Hematopoietic multipotent progenitor cell treated with erythropoietin and hydrocortisone succinate and interleukin-3 and kit ligand, for 6 days (in vitro differentiated cells): ENCODE measurements around the gene ZNF598.
"Not testable (repeated sequence)": the region's sequence is repeated elsewhere in the genome, so short reads cannot be mapped to it uniquely, and the experiment has no call there.

Source experiments
- DNase-seq: peaks from one replicate; pipeline ENCODE4 v3.0.0-alpha.2; 2015

Gene ZNF598

DNA sequence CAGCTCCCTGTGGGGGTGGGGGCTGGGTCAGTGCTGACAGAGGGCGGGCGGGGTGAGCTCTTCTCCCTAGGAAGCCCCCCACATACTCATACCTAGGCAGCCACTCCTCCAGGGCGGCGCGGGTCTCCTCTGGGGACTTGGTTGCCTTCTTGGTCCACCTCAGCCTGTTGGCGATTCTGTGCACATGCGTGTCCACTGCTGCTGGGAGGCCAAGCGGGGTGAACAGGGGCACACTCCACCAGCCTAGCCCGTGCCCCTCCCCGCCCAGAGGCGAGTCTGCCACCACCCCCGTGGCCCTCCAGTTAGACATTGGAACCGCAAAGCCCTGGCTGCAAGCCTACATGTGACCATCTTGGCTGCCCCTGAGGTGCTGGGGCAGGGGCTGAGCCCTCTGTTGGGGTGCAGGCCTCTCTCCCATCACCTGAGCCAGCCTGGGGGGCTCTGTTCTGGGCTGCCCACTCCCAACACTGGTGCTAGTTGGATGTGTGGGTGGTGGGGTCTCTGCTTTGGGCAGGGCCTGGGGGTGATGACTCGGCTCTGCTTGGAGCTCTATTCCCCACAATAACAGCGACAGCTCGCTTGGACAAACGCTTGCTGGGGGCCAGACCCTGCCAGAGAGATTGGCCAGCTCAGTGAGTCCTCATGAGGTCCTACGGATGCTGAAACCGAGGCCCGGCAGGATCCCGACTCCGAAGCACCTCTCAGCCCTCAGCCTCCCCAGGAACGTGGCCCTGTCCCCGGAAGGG lies 30.6 kb upstream of the ZNF598 start:
- DNase-seq = no peak

DNA sequence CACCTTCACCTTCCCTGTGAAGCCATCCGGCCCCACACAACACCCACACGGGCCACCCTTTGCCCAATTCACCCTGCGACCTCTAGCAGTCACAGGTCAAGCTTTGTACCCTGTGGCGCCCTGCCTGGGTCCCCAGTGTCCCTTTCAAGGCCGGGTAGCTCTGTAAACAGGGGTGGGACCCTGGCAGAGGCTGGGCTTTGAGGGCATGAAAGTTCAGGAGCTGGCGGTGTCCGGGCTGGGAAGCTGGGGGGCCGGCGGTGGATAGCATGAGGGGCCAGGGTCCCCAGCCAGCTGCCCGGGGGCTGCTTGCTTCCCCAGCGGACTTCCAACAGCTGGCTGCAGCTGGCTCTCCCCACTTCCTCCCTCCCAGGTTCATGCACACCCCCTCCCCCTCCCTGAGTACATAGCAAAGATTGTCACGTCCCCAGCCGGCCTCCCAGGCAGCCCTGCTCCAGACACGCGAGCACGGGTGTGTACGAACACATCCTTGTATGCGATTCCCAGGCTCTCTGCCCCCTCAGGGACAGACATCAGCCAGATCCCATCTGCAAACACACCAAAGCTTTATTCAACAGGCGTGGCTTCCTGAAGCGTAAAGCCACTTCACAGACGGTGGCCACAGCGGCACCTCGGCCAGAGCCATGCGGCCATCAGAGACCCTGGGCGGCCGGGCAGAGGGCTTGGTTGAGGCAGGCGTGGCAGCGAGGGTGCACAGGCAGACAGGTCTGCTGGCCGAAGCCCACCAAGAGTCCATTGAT lies 29.8 kb upstream of the ZNF598 start:
- no peak for DNase-seq

DNA sequence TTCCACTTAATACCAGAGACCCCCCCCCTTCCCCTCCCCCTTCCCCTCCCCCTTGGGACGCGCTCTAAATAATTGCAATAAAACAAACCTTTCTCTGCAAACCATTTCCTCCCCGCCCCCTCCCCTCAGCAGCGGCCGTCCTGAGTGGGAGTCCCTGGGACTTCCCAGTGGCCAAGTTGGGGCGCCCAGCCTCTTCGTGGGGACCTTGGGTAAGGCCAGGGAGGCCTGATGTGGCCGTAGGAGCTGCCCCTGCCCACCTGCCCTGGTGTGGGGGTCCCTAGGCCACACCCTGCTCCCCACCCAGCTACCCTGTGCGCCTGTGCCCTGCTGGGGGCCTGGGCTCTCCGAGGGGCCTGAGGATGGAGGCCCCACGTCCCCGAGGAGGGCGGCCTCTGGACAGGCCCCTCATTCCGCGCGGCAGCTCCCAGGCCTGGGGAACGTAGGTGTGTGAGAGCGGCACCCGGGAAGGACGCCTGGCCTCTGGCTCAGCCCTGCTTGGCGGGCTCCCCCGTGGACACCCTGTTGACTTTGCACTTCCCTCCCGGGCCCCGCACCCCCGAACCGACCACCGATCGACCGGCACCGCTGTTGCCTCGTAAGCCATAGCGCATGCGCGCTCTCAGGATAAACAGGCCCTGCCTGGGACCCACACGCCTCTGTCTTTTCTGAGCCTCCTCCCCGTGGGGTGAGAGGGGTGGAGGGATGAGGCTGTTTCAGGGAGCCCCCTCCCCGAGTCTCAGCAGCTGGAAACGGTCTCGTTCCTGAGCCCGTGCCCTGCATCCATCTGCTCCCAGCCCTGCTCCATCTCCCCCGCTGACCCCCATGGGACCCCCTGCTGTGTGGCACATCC lies 29.0 kb upstream of the ZNF598 start:
- no peak for DNase-seq

DNA sequence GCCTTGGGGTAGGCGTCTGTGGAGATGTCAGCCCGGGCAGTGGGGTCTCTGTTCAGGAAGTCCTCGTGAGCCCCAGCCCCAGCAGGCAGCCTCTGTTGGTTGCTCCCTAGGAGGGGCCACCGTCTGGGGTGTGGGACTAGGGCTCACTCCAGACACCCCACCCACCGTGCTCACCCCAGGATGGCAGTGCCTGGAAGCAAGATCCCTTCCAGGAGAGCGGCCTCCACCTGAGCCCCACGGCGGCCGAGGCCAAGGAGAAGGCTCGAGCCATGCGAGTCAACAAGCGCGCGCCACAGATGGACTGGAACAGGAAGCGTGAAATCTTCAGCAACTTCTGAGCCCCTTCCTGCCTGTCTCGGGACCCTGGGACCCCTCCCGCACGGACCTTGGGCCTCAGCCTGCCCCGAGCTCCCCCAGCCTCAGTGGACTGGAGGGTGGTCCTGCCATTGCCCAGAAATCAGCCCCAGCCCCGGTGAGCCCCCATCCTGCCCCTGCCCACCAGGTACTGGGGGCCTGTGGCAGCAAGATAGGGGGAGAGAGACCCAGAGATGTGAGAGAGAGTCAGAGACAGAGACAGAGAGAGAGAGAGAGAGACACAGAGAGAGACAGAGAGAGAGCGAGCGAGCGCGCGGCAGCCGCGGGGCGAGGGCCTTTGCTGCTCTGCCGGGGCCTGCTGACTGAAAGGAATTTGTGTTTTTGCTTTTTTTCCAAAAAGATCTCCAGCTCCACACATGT lies 28.2 kb upstream of the ZNF598 start:
- no peak for DNase-seq

DNA sequence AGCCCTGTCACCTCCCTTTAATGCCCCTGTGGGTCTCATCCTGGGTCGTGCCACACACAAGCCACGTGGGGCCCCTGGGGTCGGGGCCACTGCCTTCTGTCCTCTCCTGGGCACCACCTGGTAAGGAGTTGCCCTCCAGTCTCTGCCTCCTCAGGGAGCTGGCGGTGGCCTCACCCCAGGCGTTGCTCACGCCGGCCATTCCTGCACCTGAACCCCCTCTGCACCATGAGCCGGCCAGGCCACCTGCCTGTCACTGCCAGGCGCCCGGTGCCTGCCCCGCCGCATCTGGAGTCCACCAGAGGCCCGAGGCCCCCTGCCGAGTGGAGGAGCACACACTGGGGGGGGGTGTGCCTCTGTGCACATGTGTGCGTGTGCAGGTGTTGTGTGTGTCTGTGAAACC lies 27.5 kb upstream of the ZNF598 start:
- DNase-seq = no peak

DNA sequence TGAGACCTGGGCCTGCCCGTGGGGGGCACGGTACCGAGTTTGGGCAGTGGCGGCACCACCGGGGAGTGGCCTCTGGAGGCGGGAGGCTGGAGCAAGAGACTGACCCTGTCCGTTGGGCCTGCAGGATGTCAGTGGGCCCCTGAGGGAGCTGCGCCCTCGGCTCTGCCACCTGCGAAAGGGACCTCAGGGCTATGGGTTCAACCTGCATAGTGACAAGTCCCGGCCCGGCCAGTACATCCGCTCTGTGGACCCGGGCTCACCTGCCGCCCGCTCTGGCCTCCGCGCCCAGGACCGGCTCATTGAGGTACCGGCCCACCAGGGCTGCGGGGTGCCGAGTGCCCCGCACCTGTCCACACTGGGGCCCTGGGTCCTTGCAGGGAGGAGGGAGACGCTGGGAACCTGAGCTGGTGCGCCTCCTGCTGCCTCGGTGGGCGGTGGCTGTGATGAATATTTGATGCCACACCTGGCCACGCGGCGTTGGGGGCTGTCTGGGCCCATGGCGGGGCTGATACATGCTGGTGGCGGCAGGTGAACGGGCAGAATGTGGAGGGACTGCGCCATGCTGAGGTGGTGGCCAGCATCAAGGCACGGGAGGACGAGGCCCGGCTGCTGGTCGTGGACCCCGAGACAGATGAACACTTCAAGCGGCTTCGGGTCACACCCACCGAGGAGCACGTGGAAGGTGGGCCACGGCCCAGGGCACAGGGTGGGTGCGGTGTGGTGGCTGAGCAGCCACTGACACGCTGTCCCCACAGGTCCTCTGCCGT lies 26.8 kb upstream of the ZNF598 start:
- no peak for DNase-seq

DNA sequence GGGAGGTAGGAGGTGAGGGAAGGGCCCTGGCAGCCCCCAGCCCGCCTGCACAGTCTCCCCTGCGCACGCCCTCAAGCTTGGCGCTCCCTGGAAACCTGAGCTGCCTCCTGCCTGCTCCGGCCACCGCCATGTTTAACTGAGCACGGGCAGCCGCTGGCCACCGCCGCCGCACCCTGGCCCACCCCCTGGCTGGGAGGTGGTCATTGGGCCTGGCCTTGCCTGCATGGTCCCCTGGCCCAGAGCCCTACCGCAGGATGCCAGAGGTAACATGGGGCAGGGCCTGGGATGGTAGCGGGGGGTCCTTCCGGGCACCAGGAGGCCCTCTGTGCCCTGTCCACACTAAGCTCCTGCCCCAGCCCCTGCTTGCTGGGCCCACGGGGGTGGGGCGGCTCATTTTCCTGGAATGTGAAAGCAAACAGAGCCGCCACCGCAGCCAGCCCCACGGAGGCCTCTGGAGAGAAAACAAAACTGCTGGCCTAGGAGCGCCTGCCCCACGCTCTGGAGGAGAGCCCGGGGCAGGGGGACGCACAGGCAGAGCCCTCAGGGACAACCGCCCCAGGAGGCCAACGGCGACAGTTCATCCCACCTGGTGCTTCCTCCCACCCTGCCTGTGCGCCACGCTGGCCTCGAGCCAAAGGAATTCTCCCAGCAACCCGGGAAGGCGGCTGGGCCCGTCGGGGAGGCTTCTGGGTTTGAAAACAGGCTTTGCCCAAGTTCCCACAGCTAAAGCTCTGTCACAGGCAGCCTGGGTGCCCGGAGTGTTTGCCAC lies 26.0 kb upstream of the ZNF598 start:
- DNase-seq = no peak

DNA sequence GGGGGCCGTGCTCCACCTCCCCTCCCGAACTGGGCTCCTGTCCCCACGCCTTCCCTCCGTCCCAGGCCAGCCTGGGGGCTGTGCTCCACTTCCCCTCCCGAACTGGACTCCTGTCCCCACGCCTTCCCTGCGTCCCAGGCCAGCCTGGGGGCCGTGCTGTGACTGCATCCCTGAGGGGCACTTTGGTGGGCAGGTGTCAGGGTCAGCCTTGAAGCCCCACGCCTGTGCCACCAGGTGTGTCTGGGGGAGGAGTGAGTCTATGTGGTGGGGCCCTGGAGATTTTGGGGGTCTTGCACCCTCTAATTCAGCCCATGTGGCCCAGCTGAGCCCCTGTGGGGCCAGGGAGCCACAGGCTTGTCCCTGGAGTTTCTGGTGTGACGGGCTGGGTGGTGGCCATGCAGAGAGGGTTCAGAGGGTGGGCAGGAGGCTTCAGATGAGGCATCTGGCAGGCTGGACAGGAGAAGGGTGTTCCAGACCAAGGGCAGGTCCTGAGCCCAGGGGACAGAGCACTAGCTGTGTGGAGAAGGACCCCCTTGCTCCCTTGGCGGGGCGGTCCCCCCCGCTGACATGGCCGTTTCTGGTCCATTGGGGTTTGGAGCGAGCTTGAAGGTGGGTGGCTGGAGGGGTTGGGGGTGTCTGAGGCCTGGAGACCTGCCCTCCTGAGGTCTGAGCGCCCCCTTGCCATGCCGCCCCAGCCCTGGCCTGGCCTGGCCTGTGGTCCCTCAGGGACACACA lies 25.2 kb upstream of the ZNF598 start:
- no peak for DNase-seq

DNA sequence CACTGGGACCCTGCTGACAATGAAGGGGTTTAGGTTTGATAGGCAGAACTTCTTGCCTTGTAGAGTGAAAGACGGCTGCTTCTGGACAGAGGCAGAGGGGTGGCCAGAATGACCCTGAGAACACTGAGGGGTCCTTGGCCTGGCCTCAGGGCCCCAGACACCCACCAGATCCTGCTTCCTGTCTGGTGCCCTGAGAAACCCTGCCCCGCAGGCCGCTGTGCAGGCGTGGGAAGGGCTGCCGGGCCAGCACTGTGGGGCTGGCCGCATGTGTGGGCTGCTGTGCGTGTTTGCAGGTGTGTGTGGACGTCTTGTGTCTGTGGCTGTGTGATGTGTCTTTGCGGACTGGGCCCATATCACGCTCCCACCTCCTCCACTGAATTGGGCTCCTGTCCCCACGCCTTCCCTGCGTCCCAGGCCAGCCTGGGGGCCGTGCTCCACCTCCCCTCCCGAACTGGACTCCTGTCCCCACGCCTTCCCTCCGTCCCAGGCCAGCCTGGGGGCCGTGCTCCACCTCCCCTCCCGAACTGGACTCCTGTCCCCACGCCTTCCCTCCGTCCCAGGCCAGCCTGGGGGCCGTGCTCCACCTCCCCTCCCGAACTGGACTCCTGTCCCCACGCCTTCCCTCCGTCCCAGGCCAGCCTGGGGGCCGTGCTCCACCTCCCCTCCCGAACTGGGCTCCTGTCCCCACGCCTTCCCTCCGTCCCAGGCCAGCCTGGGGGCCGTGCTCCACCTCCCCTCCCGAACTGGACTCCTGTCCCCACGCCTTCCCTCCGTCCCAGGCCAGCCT lies 24.5 kb upstream of the ZNF598 start:
- not testable (repeated sequence) for DNase-seq

DNA sequence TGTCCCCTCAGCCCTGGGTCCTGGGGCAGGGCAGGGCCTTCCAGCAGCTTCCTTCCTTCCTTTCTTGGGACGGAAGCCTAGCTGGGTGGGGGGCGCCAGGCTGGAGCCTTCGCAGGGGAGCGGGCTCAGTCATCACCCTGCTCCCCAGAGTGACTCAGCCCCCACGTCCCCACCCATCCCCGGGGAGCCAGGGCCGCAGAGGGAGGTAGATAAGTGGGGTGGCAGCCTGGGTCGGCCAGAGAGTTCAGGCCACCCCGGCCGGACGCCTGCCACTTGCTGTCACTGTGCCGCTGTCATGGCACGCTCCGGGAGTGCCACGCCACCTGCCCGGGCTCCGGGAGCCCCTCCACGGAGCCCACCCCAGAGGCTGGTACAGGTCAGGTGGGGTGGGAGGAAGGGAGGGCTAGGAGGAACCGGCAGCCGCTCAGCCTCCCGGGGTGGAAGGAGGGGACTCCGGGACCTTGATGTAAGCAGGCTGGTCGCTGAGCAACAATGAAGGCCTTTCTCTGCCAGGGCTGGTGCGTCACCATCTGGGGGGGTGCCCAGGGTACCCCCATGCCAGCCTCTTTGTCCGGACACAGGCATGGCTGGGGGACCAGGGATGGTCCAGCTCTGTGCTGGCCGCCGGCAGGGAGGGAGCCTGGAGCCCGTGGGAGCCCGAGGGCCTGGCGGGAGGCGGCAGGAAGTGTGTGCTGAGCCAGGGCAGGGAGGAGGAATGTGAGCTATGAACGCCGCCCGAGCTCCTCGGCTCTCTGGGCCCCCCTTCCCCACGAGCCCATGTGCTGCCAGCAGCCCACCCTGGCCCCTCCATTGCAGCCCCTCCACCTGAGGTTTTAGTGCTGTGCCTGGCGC lies 23.7 kb upstream of the ZNF598 start:
- DNase-seq = peak; percentile 41

DNA sequence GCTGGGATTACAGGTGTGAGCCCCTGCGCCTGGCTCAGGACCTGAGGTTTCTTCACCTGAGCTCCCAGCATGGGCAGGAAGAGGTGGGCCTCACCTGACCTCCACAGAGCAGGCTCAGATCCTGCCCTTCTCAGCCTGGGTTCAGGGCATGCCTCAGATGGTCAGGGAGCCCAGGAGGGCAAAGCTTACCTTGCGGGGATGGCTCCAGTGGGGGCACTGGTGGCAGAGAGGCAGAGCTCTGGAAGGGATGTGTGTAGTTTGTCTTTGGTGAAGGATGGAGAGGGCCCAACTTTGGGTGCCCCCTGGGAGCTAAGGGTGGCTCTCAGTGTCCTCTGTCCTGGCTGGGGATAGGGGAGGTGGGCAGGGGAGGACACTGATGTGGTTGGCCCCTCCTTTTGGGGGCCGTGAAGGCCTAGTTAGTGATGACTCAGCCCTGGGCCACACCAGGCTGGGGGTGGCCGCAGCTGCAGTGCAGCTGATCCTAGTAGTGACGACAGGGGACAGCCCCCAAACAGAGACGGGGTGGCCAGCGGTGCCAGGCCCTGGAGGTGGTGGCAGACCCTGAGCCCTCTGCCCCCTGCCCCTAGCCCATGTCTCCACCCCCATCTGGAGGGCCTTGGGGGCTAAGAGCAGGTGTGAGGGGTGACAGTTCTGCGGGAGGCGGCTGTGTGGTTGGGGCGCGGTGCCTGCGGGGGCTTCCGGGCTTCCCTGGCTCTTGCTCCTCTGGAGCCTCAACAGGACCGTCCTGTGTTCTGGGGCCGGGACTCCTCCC lies 22.9 kb upstream of the ZNF598 start:
- DNase-seq = no peak

DNA sequence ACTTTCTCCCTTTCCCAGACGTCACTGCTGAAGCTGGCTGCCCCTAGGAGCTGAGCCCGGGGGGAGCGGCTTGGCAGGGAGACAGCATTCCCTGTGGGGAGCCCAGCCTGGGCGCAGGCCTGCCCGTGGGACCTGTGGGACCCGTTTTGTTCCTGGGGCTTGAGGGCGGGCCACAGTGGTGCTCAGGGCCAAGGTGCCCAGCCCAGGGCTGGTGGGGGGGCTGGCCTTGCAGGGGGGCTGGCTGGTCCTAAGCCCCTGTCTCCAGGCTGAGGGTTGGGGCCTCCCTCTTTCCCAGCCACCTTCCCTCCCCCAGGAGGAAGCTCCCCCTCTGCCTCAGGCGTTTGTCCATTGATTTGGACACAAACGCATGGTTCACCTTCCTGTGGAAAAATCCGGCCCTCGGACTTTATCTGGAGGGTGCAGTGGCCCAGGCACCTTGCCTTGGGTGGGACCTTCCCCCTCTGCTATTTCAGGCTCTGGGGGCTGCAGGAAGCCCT lies 21.5 kb upstream of the ZNF598 start:
- DNase-seq = no peak

DNA sequence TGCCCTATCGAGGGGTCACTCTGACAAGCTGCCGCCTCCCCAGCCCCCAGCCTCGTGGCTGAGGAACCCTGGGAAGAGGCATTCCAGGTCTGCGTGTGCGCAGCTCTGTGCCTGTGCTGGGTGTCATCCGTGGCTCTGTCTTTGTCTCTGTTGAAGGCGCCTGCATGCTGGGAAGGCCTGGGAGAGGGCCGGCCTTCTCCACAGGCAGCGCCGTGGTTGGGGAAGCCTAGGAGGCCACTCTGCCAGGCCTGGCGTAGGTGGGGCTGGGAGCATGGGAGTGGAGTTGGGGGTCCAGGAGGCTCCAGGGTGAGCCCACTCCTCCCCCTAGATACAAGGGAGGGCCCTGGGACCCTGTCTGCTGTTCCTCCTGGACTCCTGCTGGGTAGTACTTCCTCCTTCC lies 20.4 kb upstream of the ZNF598 start:
- no peak for DNase-seq

DNA sequence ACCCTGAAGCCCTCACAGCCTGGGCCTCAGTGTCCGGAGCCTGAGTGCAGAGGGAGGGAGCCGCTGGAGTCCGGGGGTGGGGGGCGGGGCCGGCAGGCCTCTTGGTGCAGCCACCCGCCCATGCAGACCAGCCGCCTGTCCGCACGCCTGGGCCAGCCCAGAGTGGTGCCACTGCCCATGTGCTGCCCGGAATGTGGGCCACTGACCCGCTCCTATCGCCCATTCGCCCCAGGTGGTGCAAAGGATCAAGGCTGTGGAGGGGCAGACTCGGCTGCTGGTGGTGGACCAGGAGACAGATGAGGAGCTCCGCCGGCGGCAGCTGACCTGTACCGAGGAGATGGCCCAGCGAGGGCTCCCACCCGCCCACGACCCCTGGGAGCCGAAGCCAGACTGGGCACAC lies 19.7 kb upstream of the ZNF598 start:
- DNase-seq = no peak

DNA sequence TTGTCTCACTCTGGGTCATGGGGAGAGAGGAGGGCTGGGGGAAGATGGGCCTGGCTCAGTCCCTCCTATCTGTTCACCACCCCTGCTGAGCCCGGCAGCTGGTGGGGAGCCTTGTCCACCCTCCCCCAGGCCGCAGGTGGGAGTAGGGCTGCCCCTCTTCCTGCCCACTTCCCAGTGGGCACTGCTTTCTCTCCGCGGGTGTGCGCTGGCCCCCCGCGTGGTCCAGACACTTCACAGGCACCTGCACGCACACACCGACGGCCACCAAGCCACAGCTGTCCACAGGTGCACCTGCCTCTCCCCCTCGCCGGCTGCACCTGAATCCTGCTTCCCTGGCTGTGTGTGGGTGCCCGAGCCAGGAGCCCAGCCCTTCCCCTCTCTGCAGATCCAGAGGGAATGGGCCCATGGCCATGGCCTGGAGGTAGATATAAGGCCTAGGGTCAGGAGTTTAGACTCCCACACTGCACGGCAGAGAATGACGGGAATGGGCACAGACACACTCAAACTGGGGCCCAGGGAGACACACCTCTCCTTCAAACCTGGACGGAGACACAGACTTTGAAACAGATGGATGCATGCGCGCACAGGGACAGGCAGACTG lies 19.1 kb upstream of the ZNF598 start:
- no peak for DNase-seq

DNA sequence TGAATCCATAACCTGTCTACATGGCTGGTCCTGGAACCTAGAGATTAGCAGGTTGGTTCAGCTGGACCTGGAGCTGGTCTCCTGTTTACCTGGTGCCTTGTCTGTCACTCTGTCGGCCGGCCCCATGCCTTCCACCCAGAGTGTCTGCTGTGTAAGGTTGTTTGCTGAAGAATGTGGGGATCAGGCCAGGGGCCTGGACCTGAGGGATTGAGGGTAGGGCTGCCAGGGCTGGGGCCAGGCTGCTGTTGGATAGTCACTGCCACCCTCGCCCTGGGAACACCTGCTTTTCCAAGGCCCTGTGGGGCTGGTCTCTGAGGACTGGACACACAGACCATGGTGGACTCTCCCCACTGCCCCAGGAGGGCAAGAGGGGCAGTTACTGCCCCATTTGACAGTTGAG lies 18.5 kb upstream of the ZNF598 start:
- no peak for DNase-seq
